HEK293 (cell line): ENCODE measurements around the gene ZFP62.

ENCODE experiments used
- BCL6B ChIP-seq: fragments of 450-650 bp; formaldehyde crosslinking; IDR thresholded peaks from 2 replicates; pipeline ENCODE4 v1.5.1; 2017; ENCODE audit warnings: missing biosample characterization, missing genetic modification characterization
- CTCF ChIP-seq: fragments of 450-650 bp; formaldehyde crosslinking; IDR thresholded peaks from 2 replicates; pipeline ENCODE4 v1.5.1; 2016; ENCODE audit warnings: missing biosample characterization, missing genetic modification characterization
- TRIM28 ChIP-seq: IDR thresholded peaks from 2 replicates; pipeline ENCODE4 v1.6.1; 2011; ENCODE audit warnings: low read length, control low read depth, borderline replicate concordance
- ZBTB21 ChIP-seq: fragments of 450-650 bp; formaldehyde crosslinking; IDR thresholded peaks from 2 replicates; pipeline ENCODE4 v1.5.1; 2017; ENCODE audit warnings: missing biosample characterization, missing genetic modification characterization
- ZBTB7A ChIP-seq: fragments of 450-650 bp; formaldehyde crosslinking; IDR thresholded peaks from 2 replicates; pipeline ENCODE4 v1.5.1; 2016; ENCODE audit warnings: low read depth, missing biosample characterization, missing genetic modification characterization
- ZNF140 ChIP-seq: fragments of 450-650 bp; formaldehyde crosslinking; IDR thresholded peaks from 2 replicates; pipeline ENCODE4 v1.5.1; 2016; ENCODE audit warnings: missing biosample characterization, missing genetic modification characterization
- ZNF214 ChIP-seq: fragments of 450-650 bp; formaldehyde crosslinking; IDR thresholded peaks from 2 replicates; pipeline ENCODE4 v1.5.1; 2017; ENCODE audit warnings: missing biosample characterization, mild to moderate bottlenecking, missing genetic modification characterization, borderline replicate concordance
- ZNF660 ChIP-seq: fragments of 450-650 bp; IDR thresholded peaks from 2 replicates; pipeline ENCODE4 v1.5.1; 2018; ENCODE audit warnings: missing biosample characterization, mild to moderate bottlenecking, missing genetic modification characterization

GRCh38 chr5:180850434-180851078, 10.5 kb downstream of the ZFP62 start:
- TF ChIP-seq CTCF (tag by site-specific recombination) = no peak
- TF ChIP-seq ZNF214 = no peak
- TF ChIP-seq ZBTB7A = no peak
- no peak for TF ChIP-seq ZBTB21 (tag by site-specific recombination)
- no peak for TF ChIP-seq BCL6B (tag by site-specific recombination)
- TF ChIP-seq ZNF140 (tag by site-specific recombination) = no peak
- TF ChIP-seq TRIM28 = no peak
- no peak for TF ChIP-seq ZNF660 (tag by site-specific recombination)
